Left ventricle myocardium inferior (tissue), 1 donor: Measurements from ENCODE around the gene MMP8. TPM values are rescaled to one million over a fixed set of nuclear protein-coding genes. Genes with fewer than 3 reads are reported as not detected.
"Not testable (repeated sequence)": the region's sequence is repeated elsewhere in the genome, so short reads cannot be mapped to it uniquely, and the experiment has no call there.

Experiments used
- DNase-seq: peaks from one replicate; pipeline ENCODE4 v3.0.0-alpha.2; 2020
- H3K27ac ChIP-seq: fragments of 200-600 bp; replicated peaks from 2 replicates; pipeline ENCODE4 v1.8.0; 2021
- H3K27me3 ChIP-seq: fragments of 200-600 bp; 2 replicates; pipeline ENCODE4 v1.8.0; 2021; ENCODE audit warnings: low read depth
- H3K36me3 ChIP-seq: fragments of 200-600 bp; 2 replicates; pipeline ENCODE4 v1.8.0; 2021
- H3K4me1 ChIP-seq: fragments of 200-600 bp; 2 replicates; pipeline ENCODE4 v1.8.0; 2021
- H3K4me3 ChIP-seq: fragments of 200-600 bp; 2 replicates; pipeline ENCODE4 v1.8.0; 2021; ENCODE audit warnings: mild to moderate bottlenecking, moderate library complexity
- H3K9me3 ChIP-seq: fragments of 200-600 bp; replicated peaks from 2 replicates; pipeline ENCODE4 v1.8.0; 2021
- intact Hi-C: fragments of 100-400 bp; cut with micrococcal nuclease; formaldehyde crosslinking; loops from one replicate; pipeline ENCODE4 v1.11.0; 2022
- total RNA-seq: library from RNA; stranded (reverse); fragmentation: NEBNext Ultra II Directional; extraction: Animal tissue kit (Norgen Biotek cat#: 25700); gene quantifications from one replicate; pipeline ENCODE4 v1.2.1, GENCODE V29; 2021
- TF ChIP-seq, protein P1 (sequence below): fragments of 200-600 bp; IDR thresholded peaks from 2 replicates; pipeline ENCODE4 v1.8.0; 2021; ENCODE audit warnings: antibody characterized with exemption, mild to moderate bottlenecking, borderline replicate concordance
- donor health status: DM: no; HTN: yes; CAD: no; lungs with severe emphysema.

Gene MMP8
- total RNA-seq, 1 donor from 2014 or later, result not detected

DNA sequence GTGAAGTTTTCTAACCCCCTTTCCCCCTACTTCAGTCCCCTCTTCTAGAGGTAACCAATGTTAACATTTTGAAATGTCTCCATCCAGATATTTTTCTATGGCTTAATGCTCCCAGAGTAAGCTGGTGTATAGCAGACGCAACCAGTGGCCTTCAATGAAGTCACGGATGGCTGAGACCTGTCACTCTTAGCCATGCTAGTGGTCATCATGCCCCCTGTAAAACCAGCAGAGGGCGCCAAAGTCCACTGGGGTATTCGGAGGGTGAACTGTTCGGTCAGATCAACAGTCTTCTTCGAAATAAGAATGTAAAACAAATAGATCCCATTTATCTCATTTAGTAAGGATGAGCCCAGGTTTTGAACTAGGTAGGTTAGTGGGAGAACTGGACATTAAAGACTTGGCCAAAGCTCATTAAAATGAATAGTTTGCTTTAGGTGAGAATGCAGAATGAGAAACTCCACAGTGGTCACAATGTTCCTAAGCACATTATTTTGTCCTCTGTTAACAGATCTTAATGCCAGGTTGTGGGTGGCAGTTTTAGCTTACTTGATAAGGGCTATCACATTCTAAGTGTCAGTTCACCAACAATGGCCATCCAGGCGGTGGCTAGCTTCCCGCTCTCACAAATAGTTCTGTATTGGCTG lies 8.6 kb upstream of the MMP8 start:
- peak; percentile 19 for DNase-seq
- H3K27me3 ChIP-seq, result no peaks in the 10 kb centered on the region
- no peaks in the 10 kb centered on the region for H3K4me1 ChIP-seq
- peaks cover 7% of the 10 kb centered on the region for H3K9me3 ChIP-seq
- H3K36me3 ChIP-seq, result no peaks in the 10 kb centered on the region
- no peak overlapping the region for H3K27ac ChIP-seq
- TF ChIP-seq, protein P1, sequence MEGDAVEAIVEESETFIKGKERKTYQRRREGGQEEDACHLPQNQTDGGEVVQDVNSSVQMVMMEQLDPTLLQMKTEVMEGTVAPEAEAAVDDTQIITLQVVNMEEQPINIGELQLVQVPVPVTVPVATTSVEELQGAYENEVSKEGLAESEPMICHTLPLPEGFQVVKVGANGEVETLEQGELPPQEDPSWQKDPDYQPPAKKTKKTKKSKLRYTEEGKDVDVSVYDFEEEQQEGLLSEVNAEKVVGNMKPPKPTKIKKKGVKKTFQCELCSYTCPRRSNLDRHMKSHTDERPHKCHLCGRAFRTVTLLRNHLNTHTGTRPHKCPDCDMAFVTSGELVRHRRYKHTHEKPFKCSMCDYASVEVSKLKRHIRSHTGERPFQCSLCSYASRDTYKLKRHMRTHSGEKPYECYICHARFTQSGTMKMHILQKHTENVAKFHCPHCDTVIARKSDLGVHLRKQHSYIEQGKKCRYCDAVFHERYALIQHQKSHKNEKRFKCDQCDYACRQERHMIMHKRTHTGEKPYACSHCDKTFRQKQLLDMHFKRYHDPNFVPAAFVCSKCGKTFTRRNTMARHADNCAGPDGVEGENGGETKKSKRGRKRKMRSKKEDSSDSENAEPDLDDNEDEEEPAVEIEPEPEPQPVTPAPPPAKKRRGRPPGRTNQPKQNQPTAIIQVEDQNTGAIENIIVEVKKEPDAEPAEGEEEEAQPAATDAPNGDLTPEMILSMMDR, result peak; percentile 67
- H3K4me3 ChIP-seq, result no peak overlapping the region
- intact Hi-C loops, result loop anchor here (5.0 kb wide), 1 partner anchor 209 kb away; no protein-coding TSS in a partner anchor

- not testable (repeated sequence) for H3K4me3 ChIP-seq, DNase-seq, H3K4me1 ChIP-seq, H3K27me3 ChIP-seq, H3K9me3 ChIP-seq, H3K27ac ChIP-seq, H3K36me3 ChIP-seq
- intact Hi-C loops, result loop anchor here (5.0 kb wide), 1 partner anchor 211 kb away; no protein-coding TSS in a partner anchor
These were observed 6.2 kb upstream of the MMP8 start for GRCh38 chr11:102730944-102731343.

DNA sequence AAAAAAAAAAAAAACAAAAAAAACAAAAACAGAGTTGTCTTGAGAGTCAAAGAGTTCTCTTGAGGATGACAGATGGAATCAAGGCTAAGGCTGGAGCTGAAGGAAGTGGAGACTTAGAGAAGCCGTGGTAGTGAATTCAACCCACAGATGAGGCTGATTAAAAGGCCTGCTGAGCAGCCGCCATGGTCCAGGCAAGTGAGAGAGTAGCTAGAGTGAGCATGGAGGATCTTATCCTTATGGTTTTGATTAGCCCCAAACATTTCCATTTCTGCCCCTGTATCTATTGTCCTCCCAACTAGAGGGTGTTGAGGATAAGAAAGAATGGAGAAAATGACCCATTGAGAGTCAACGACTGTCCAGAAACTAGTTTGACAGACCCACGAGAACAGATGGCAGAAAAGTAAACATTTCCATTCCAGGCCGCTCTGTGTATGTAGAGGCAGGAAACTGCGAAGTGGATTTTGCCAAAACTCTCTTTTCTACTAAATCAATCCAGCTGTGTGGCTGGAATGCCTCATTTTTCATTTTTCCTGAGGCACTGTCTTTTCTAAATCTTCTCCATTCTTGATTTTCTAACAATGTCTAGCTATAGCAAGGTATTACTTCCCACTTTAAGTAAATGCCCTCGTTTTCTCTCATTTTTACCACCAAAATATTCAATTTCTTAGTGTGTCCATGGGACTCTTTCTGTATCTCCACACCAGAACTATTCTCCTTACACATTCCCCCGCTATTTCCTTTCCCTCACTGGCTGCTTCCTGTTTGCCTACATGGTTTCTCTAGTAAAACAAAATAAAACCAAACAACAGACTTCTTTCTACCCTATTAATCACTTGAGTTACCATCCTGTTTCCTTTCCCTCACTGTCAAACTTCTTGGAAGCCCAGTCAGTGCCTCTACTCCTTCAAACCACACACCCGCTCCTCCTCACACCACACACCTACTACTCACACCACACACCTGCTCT lies 5.4 kb upstream of the MMP8 start:
- DNase-seq, result no peak
- TF ChIP-seq, protein P1, result no peak
- Histone ChIP-seq H3K36me3 (no peaks in the 10 kb centered on the region), H3K27me3 (no peaks in the 10 kb centered on the region), H3K4me1 (no peaks in the 10 kb centered on the region), H3K27ac (no peak overlapping the region), H3K4me3 (no peak overlapping the region), H3K9me3 (no peaks in the 10 kb centered on the region)
- intact Hi-C loops, result loop anchor here (5.0 kb wide), 1 partner anchor 212 kb away; no protein-coding TSS in a partner anchor

- Histone ChIP-seq H3K27ac (no peak overlapping the region), H3K4me3 (no peak overlapping the region), H3K27me3 (no peaks in the 10 kb centered on the region), H3K9me3 (peaks cover 7% of the 10 kb centered on the region), H3K36me3 (no peaks in the 10 kb centered on the region), H3K4me1 (no peaks in the 10 kb centered on the region)
- DNase-seq, result no peak
- intact Hi-C loops, result no loop called here
- TF ChIP-seq, protein P1, result no peak
These were observed 3.1 kb upstream of the MMP8 start for GRCh38 chr11:102727890-102728289.

- Histone ChIP-seq H3K4me1 (no peaks in the 10 kb centered on the region), H3K9me3 (peaks cover 14% of the 10 kb centered on the region), H3K27me3 (peaks cover 1% of the 10 kb centered on the region), H3K36me3 (no peaks in the 10 kb centered on the region), H3K27ac (no peak overlapping the region), H3K4me3 (no peak overlapping the region)
- TF ChIP-seq, protein P1, result no peak
- DNase-seq, result no peak
- intact Hi-C loops, result no loop called here
These were observed 1.9 kb downstream of the MMP8 start for GRCh38 chr11:102722821-102723220.
